Measurements from ENCODE around the gene RAB28. TPM values are rescaled to one million over a fixed set of nuclear protein-coding genes. Genes with fewer than 3 reads are reported as not detected.

The RAB28 gene
- polyA plus RNA-seq, 1 of the 3 experiments (the other 2 are of a cell fraction): 10.5 TPM

DNA sequence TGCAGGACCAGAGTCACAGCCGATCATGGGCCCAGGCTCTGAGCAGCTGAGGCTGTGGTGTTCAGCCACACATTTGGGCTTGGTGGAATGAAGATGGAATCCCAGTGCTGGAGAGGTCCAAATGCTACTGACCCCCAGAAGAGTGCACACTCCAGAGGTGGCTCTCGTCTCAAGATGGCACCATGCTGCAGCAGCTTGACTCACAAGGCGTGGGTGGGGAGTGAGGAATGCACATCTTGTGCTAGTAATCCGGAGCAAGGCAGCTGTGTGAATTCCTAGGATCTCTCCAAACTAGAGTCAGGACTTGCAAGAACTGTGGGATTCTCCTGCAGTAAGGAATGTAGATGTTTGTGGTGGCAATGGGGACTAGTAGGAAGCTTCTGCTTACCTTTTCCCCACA is 28.7 kb downstream of the RAB28 start:
- H3K36me3 ChIP-seq (replicated peaks in 1 of 2; ENCODE audit: control insufficient read depth in 1 of 2, insufficient read depth in 2 of 2, low read length in 1 of 2): peaks cover 16 to 18% of the 10 kb centered on the region in 2 experiments
- CTCF ChIA-PET: no interaction called here

DNA sequence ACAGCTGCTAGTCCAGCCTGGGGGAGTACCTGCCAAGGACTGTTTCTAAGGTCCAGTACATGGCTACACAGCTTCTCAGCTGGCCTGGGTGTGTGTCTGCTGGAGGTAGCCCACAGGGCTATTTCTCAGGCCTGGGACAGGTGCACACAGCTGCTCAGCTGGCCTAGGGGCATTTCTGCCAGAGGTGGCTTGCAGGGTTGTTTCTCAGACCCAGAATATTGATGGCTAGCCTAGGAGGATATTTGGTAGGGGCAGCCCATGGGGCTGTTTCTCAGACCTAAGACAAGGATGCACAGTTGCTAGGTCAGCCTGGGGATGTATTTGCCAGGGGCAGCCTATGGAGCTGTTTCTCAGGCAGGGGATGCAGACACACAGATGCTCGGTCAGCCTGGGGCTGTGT is 29.4 kb downstream of the RAB28 start:
- Histone ChIP-seq H3K9me3 (no peaks in the 10 kb centered on the region), H3K27me3 (ENCODE audit: insufficient read depth) (no peaks in the 10 kb centered on the region), H3K4me3 (ENCODE audit: low read depth in 2 of 2, low read length in 1 of 2) (no peak overlapping the region), H3K27ac (ENCODE audit: low read depth in 2 of 2, low read length in 1 of 2) (no peak overlapping the region), H2AFZ (ENCODE audit: low read depth) (no peak overlapping the region), H3K4me2 (no peak overlapping the region), H3K79me2 (ENCODE audit: insufficient read depth) (no peaks in the 10 kb centered on the region; the same call in 1 of the 2 replicates), H3F3A (replicated peaks; ENCODE audit: insufficient read depth) (peaks cover 4% of the 10 kb centered on the region), H4K20me1 (ENCODE audit: insufficient read depth) (no peaks in the 10 kb centered on the region), H3K36me3 (replicated peaks in 1 of 2; ENCODE audit: control insufficient read depth in 1 of 2, insufficient read depth in 2 of 2, low read length in 1 of 2) (peaks cover 16 to 18% of the 10 kb centered on the region in 2 experiments), H3K9me2 (no peaks in the 10 kb centered on the region), H3K9ac (no peak overlapping the region), H3K4me1 (ENCODE audit: control insufficient read depth in 1 of 2, insufficient read depth in 2 of 2, low read depth in 1 of 2, low read length in 1 of 2) (no peaks in the 10 kb centered on the region)
- CTCF ChIA-PET: interaction anchor here (1.1 kb wide), 1 partner anchor 24 kb away, joined by 4 read pairs; no protein-coding TSS in a partner anchor
- TF ChIP-seq SMC3 (IDR thresholded peaks at IDR 0.05; ENCODE audit: low read depth, low read length): no peak
- WGBS (ENCODE audit: low lambda C conversion rate): 88% methylated on average over 1 of the region's 1 CpG
- POLR2A ChIA-PET: no interaction called here
- no peak for DNase-seq

More for the DNA sequence above, 28.7 kb downstream of the RAB28 start:
- no peak overlapping the region for H3K4me2 ChIP-seq
- no peak overlapping the region for H2AFZ ChIP-seq (ENCODE audit: low read depth)
- no peaks in the 10 kb centered on the region for H4K20me1 ChIP-seq (ENCODE audit: insufficient read depth)
- H3K4me3 ChIP-seq (ENCODE audit: low read depth in 2 of 2, low read length in 1 of 2): no peak overlapping the region
- no peak overlapping the region for H3K27ac ChIP-seq (ENCODE audit: low read depth in 2 of 2, low read length in 1 of 2)
- no peaks in the 10 kb centered on the region for H3K27me3 ChIP-seq (ENCODE audit: insufficient read depth)
- WGBS (ENCODE audit: low lambda C conversion rate): 91% methylated on average over 4 of the region's 4 CpGs
- no peak for DNase-seq
- no peaks in the 10 kb centered on the region; the same call in 1 of the 2 replicates for H3K79me2 ChIP-seq (ENCODE audit: insufficient read depth)
- H3K4me1 ChIP-seq (ENCODE audit: control insufficient read depth in 1 of 2, insufficient read depth in 2 of 2, low read depth in 1 of 2, low read length in 1 of 2): no peaks in the 10 kb centered on the region
- no peaks in the 10 kb centered on the region for H3K9me2 ChIP-seq
- H3K9me3 ChIP-seq: no peaks in the 10 kb centered on the region
- no peak overlapping the region for H3K9ac ChIP-seq
- TF ChIP-seq NFIC (IDR thresholded peaks at IDR 0.05; ENCODE audit: borderline replicate concordance) (no peak), JUND (IDR thresholded peaks at IDR 0.05) (no peak), CHD2 (IDR thresholded peaks at IDR 0.05; ENCODE audit: low read length, partially characterized antibody) (no peak), GABPA (IDR thresholded peaks at IDR 0.05; ENCODE audit: low read depth) (no peak), RFX5 (IDR thresholded peaks at IDR 0.05; ENCODE audit: low read length) (no peak), EP300 (IDR thresholded peaks at IDR 0.05; ENCODE audit: borderline replicate concordance in 1 of 2, low read depth in 1 of 2, low read length in 1 of 2) (no peak)
- TF ChIP-seq, protein P1, sequence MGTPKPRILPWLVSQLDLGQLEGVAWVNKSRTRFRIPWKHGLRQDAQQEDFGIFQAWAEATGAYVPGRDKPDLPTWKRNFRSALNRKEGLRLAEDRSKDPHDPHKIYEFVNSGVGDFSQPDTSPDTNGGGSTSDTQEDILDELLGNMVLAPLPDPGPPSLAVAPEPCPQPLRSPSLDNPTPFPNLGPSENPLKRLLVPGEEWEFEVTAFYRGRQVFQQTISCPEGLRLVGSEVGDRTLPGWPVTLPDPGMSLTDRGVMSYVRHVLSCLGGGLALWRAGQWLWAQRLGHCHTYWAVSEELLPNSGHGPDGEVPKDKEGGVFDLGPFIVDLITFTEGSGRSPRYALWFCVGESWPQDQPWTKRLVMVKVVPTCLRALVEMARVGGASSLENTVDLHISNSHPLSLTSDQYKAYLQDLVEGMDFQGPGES (IDR thresholded peaks at IDR 0.05; ENCODE audit: low read depth, low read length): no peak
- TF ChIP-seq, protein P2, sequence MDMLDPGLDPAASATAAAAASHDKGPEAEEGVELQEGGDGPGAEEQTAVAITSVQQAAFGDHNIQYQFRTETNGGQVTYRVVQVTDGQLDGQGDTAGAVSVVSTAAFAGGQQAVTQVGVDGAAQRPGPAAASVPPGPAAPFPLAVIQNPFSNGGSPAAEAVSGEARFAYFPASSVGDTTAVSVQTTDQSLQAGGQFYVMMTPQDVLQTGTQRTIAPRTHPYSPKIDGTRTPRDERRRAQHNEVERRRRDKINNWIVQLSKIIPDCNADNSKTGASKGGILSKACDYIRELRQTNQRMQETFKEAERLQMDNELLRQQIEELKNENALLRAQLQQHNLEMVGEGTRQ (IDR thresholded peaks at IDR 0.05; ENCODE audit: borderline replicate concordance, low read depth, low read length): no peak
- POLR2A ChIA-PET: no interaction called here
- H3F3A ChIP-seq (replicated peaks; ENCODE audit: insufficient read depth): peaks cover 4% of the 10 kb centered on the region

All from SK-N-SH (cell line).